Smooth muscle cell (in vitro differentiated cells): ENCODE measurements around the gene KIF21B. TPM values are rescaled to one million over a fixed set of nuclear protein-coding genes. Genes with fewer than 3 reads are reported as not detected.

Source experiments
- DNase-seq: peaks from one replicate; lab custom pipeline; 2025; ENCODE audit not compliant: unreplicated experiment; lab: John Stamatoyannopoulos, UW
- H2AFZ ChIP-seq: fragments of 200-600 bp; sonication (generic); 2 replicates; pipeline ENCODE4 v1.6.0; 2016; ENCODE audit warnings: antibody characterized with exemption, low read depth, mild to moderate bottlenecking
- H3F3A ChIP-seq: fragments of 200-600 bp; sonication (generic); 2 replicates; pipeline ENCODE4 v1.6.0; 2017; ENCODE audit warnings: antibody characterized with exemption, low read depth
- H3K27ac ChIP-seq: fragments of 200-600 bp; sonication (generic); 2 replicates; pipeline ENCODE4 v1.5.1; 2016; ENCODE audit warnings: low read depth, mild to moderate bottlenecking
- H3K27me3 ChIP-seq: fragments of 200-600 bp; sonication (generic); 2 replicates; pipeline ENCODE4 v1.6.1; 2016; ENCODE audit warnings: low read depth, mild to moderate bottlenecking
- H3K36me3 ChIP-seq: fragments of 200-600 bp; sonication (generic); 2 replicates; pipeline ENCODE4 v1.5.1; 2016; ENCODE audit warnings: low read depth
- H3K4me1 ChIP-seq: fragments of 200-600 bp; sonication (generic); 2 replicates; pipeline ENCODE4 v1.5.1; 2016; ENCODE audit warnings: low read depth
- H3K4me2 ChIP-seq: fragments of 200-600 bp; sonication (generic); 2 replicates; pipeline ENCODE4 v1.6.0; 2016; ENCODE audit warnings: mild to moderate bottlenecking
- H3K4me3 ChIP-seq: fragments of 200-600 bp; sonication (generic); 2 replicates; pipeline ENCODE4 v1.5.1; 2016; ENCODE audit warnings: mild to moderate bottlenecking
- H3K79me2 ChIP-seq: fragments of 200-600 bp; sonication (generic); 2 replicates; pipeline ENCODE4 v1.6.0; 2016; ENCODE audit warnings: low read depth, mild to moderate bottlenecking
- H3K9ac ChIP-seq: fragments of 200-600 bp; sonication (generic); 2 replicates; pipeline ENCODE4 v1.6.0; 2016; ENCODE audit warnings: low read depth
- H3K9me3 ChIP-seq: fragments of 200-600 bp; sonication (generic); replicated peaks from 2 replicates; pipeline ENCODE4 v1.5.1; 2016; ENCODE audit warnings: low read depth
- H4K20me1 ChIP-seq: fragments of 200-600 bp; sonication (generic); 2 replicates; pipeline ENCODE4 v1.6.0; 2016; ENCODE audit warnings: low read depth
- CTCF ChIP-seq: fragments of 200-600 bp; sonication (generic); IDR thresholded peaks from 2 replicates; pipeline ENCODE4 v1.5.1; 2017; ENCODE audit warnings: borderline replicate concordance, mild to moderate bottlenecking, antibody characterized with exemption; ENCODE audit not compliant: insufficient read depth, poor library complexity, severe bottlenecking
- WGBS: methylation state at CpG from one replicate; pipeline ENCODE4 v1.1.7; 2016; ENCODE audit warnings: low lambda C conversion rate; 5-methylcytosine and 5-hydroxymethylcytosine counted together
- polyA plus RNA-seq: library from polyadenylated mRNA; unstranded; fragments of >200 nt; fragmentation: Nextera tagmentation; extraction: Ambion mirVana; gene quantifications from 2 replicates; pipeline ENCODE4 v1.2.1, GENCODE V29; 2016
- small RNA-seq: library from RNA; depleted of rRNA; stranded (forward); fragments of <200 nt; gene quantifications from one replicate; pipeline ENCODE3, GENCODE V24; 2014
- total RNA-seq: library from RNA; depleted of rRNA; stranded (reverse); fragments of >200 nt; gene quantifications from 2 replicates; pipeline ENCODE4 v1.2.3, GENCODE V29; 2014

KIF21B gene
- total and polyA plus RNA-seq, 2 experiments from 2014 or later: 1.0 to 1.9 TPM

GRCh38 chr1:200923601-200924000, 99.9 kb downstream of the KIF21B start:
- Histone ChIP-seq H3K36me3 (no peaks in the 10 kb centered on the region), H3K79me2 (no peaks in the 10 kb centered on the region), H3K9ac (no peak overlapping the region), H2AFZ (no peak overlapping the region), H3K9me3 (no peaks in the 10 kb centered on the region), H3F3A (no peaks in the 10 kb centered on the region), H3K4me1 (no peaks in the 10 kb centered on the region), H3K4me3 (no peak overlapping the region), H3K4me2 (no peak overlapping the region), H4K20me1 (no peaks in the 10 kb centered on the region), H3K27me3 (no peaks in the 10 kb centered on the region), H3K27ac (no peak overlapping the region)
- TF ChIP-seq CTCF: no peak
- 82% methylated on average over 1 of the region's 1 CpG for WGBS
- no peak for DNase-seq

- H3K36me3 ChIP-seq: no peaks in the 10 kb centered on the region
- H3K9ac ChIP-seq: no peak overlapping the region
- H3K9me3 ChIP-seq: no peaks in the 10 kb centered on the region
- H3K79me2 ChIP-seq: no peaks in the 10 kb centered on the region
- H3K27me3 ChIP-seq: no peaks in the 10 kb centered on the region
- H3K4me2 ChIP-seq: no peak overlapping the region
- H3K4me1 ChIP-seq: no peaks in the 10 kb centered on the region
- H4K20me1 ChIP-seq: no peaks in the 10 kb centered on the region
- TF ChIP-seq CTCF: no peak
- H3F3A ChIP-seq: no peaks in the 10 kb centered on the region
- H3K4me3 ChIP-seq: no peak overlapping the region
- WGBS: 96% methylated on average over 2 of the region's 2 CpGs
- DNase-seq: no peak
- no peak overlapping the region for H2AFZ ChIP-seq
- no peak overlapping the region for H3K27ac ChIP-seq
These were observed 101.1 kb downstream of the KIF21B start for GRCh38 chr1:200922406-200922805.

GRCh38 chr1:200921571-200922110, 101.9 kb downstream of the KIF21B start:
- Histone ChIP-seq H3F3A (no peaks in the 10 kb centered on the region), H3K4me3 (no peak overlapping the region), H3K36me3 (no peaks in the 10 kb centered on the region), H3K79me2 (no peaks in the 10 kb centered on the region), H3K27ac (no peak overlapping the region), H4K20me1 (no peaks in the 10 kb centered on the region), H3K4me1 (no peaks in the 10 kb centered on the region), H3K9ac (no peak overlapping the region), H3K27me3 (no peaks in the 10 kb centered on the region), H3K9me3 (no peaks in the 10 kb centered on the region), H3K4me2 (no peak overlapping the region), H2AFZ (no peak overlapping the region)
- DNase-seq: no peak
- 93% methylated on average over 9 of the region's 9 CpGs for WGBS
- no peak for TF ChIP-seq CTCF

Small RNA genes within 50 kb of the gene (small RNA-seq; reads per million reads assigned to genes)
- gene RNU6-704P: not detected

Other genes with a start within 250 kb of the KIF21B start
- not detected in 2 replicates for gene GPR25, start 150.7 kb downstream of the KIF21B start, total RNA-seq
- not detected in 2 replicates for gene GPR25, start 150.7 kb downstream of the KIF21B start, polyA plus RNA-seq
- 9.5 and 16.9 TPM in 2 replicates for gene INAVA, start 128.8 kb downstream of the KIF21B start, total RNA-seq
- gene INAVA, start 128.8 kb downstream of the KIF21B start, polyA plus RNA-seq: 10.1 and 14.9 TPM in 2 replicates
- not detected in 2 replicates for gene CACNA1S, start 88.7 kb upstream of the KIF21B start, total RNA-seq
- gene CACNA1S, start 88.7 kb upstream of the KIF21B start, polyA plus RNA-seq: not detected in 2 replicates
- not detected in 2 replicates for gene ASCL5, start 103.5 kb upstream of the KIF21B start, total RNA-seq
- 0.12 TPM in 1 of 2 replicates, not detected in the other for gene ASCL5, start 103.5 kb upstream of the KIF21B start, polyA plus RNA-seq
- gene TMEM9, start 130.8 kb upstream of the KIF21B start, total RNA-seq: 153 and 156 TPM in 2 replicates
- 187 and 211 TPM in 2 replicates for gene TMEM9, start 130.8 kb upstream of the KIF21B start, polyA plus RNA-seq
- not detected in 2 replicates for gene IGFN1, start 167.1 kb upstream of the KIF21B start, total RNA-seq
- gene IGFN1, start 167.1 kb upstream of the KIF21B start, polyA plus RNA-seq: not detected in 2 replicates